T follicular helper cell (primary cell): Measurements from ENCODE around the gene CARMIL3.

Experiments
- DNase-seq: peaks from one replicate; pipeline ENCODE4 v3.0.0-alpha.2; 2020; ENCODE audit warnings: low read depth

The CARMIL3 gene

DNA sequence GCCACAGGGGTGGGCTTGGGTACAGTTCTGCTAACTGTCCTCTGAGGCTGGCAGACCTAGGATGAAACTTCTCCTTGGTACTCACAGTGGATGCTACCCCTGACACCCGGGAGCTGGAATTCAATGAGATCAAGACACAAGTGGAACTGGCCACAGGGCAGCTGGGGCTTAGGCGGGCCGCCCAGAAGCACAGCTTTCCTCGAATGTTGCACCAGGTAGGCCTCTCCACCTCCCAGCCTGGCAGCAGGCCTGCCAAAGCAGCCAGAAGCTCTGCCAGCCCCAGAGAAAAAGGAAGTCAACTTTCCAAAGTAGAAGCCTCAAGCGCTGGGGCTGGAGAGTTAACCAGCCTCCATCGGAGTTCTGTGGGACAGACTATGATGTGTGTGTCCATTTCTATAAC is 65.4 kb downstream of the CARMIL3 start:
- DNase-seq = no peak
